ENCODE data around the gene SYT2.

Gene SYT2

GRCh38 chr1:202591515-202591914, 118.7 kb downstream of the SYT2 start:
- no peak for TF ChIP-seq CTCF (conservative IDR thresholded peaks at IDR 0.05; ENCODE audit: control insufficient read depth, insufficient read depth, low read depth, low read length)
- DNase-seq (ENCODE audit: low read depth) = no peak

DNA sequence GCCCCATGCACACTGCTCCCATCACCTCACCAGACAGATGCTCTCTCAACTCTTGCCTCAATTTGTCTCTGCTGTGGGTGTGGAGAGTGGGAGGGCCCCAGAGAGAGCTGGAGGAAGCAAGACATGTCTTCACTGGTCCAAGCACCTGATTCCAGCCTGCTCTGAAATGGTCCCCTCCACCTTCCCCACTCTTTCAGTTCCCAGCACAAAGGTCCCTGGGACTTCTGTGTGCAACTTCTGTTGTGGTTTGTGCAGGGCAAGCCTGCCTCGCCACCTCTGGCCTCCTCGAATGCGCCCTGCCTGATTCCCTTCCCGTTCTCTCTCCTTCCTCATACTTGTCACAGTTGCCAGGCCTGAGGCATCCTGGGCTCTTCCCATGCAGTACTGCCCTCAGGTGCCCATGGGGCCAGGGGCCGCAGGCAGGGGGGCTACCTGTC, 119.3 kb downstream of the SYT2 start:
- TF ChIP-seq CTCF (conservative IDR thresholded peaks at IDR 0.05; ENCODE audit: control insufficient read depth, insufficient read depth, low read depth, low read length) = no peak
- DNase-seq (ENCODE audit: low read depth) = no peak
- H3K4me3 ChIP-seq (ENCODE audit: control insufficient read depth, low read depth, low read length) = no peak overlapping the region

More at GRCh38 chr1:202591515-202591914, 118.7 kb downstream of the SYT2 start:
- H3K4me3 ChIP-seq (ENCODE audit: control insufficient read depth, low read depth, low read length) = no peak overlapping the region

GRCh38 chr1:202590126-202590525, 120.1 kb downstream of the SYT2 start:
- no peak for TF ChIP-seq CTCF (conservative IDR thresholded peaks at IDR 0.05; ENCODE audit: control insufficient read depth, insufficient read depth, low read depth, low read length)
- no peak for DNase-seq (ENCODE audit: low read depth)
- H3K4me3 ChIP-seq (ENCODE audit: control insufficient read depth, low read depth, low read length) = no peak overlapping the region

DNA sequence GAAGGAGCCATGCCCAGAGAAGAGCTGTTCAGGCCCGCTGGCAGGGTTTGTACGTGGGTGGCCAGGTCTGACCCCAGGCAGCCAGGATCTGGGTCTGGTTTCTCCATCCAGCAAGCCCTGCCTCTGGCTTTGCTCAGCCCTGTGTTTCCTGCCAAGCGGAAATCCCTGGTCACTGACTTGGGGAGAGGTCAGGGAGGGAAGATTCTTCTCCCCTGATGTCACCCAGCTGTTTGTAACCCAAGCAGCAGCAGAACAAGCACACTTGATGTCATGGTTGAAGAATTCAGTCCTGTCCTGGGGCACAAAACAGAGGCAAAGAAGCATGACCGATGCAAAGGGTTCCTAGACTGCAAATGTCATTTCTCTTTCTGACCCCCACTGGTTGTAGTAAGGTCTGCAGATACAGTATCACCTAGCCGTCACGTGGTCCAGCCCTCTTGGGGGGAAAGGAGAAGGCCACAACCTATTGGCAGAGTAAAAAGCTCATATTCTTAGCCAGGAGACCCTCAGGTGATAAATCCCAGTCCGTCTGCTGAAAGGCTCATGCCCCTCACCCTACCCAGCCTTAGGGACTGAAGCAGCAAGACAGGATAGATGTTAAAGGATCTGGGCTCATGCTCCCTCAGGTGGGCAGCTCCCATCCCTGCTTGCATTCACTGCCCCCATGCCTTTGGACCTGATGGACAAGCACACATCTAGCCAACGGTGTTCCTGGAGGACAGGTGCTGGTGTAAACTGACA, 120.9 kb downstream of the SYT2 start:
- peak; percentile 99 for DNase-seq (ENCODE audit: low read depth)
- no peak for TF ChIP-seq CTCF (conservative IDR thresholded peaks at IDR 0.05; ENCODE audit: control insufficient read depth, insufficient read depth, low read depth, low read length)
- no peak overlapping the region for H3K4me3 ChIP-seq (ENCODE audit: control insufficient read depth, low read depth, low read length)

DNA sequence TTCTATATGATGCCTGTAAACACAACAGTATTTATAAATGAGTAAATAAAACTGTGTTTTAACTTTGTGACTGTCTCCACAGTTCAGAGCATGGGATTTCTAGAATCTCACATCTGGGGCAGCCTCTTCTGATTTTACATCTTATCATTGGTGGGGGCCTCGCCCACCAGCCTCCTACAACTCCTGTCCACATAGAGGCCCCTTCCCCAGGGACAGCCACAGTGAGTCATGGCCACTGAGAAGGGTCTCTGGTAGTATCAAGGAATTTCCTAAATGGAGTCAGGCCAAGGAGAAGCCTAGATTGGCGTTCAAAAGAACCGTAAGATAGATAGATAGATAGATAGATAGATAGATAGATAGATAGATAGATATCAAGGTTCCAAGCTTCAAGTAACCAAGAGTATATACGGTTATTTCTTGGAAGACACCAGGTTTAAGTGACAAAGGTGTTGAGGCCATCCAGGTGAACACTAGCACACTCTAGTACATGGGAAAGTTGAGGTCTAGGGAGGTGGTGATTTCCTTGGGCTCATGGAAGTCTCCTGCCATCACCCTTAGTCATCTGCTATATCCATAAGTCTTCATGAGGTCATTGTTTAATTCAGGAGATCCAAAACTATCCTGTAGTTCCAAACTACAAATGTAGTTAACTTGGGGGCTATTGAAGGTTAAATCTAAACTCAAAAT, 121.6 kb downstream of the SYT2 start:
- DNase-seq (ENCODE audit: low read depth) = no peak
- no peak overlapping the region for H3K4me3 ChIP-seq (ENCODE audit: control insufficient read depth, low read depth, low read length)
- no peak for TF ChIP-seq CTCF (conservative IDR thresholded peaks at IDR 0.05; ENCODE audit: control insufficient read depth, insufficient read depth, low read depth, low read length)

DNA sequence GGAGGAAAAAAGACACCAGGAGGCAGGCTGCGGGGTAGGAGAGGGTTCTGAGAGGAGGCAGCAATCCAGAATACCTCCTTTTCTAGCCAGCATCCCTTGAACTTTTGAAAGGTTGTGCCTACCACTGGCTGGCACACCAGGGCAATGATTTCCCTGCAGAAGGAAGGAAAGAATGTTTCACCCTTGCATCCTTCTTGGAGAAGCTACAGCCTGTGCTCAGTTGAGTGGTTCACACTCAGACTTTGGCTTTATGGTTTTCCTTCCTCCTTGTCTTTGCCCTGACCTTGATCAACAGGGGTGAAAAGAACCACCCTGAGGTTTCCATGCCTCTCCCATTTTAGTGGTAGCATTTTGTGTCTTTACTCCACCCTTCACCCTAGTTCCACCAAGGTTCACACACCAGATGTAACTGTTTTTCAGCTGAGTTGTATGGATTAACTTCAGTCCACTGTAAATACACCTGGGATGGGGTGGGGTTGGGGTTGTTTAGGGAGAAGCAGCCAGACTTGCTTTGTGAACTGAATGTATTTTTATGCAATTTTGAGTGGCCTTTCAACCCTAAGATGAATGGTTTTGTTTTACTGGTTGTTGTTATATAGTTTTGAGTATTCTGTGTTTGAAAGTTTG, 122.3 kb downstream of the SYT2 start:
- no peak overlapping the region for H3K4me3 ChIP-seq (ENCODE audit: control insufficient read depth, low read depth, low read length)
- DNase-seq (ENCODE audit: low read depth) = no peak
- no peak for TF ChIP-seq CTCF (conservative IDR thresholded peaks at IDR 0.05; ENCODE audit: control insufficient read depth, insufficient read depth, low read depth, low read length)

Data from fibroblast of mammary gland (primary cell).